ENCODE measurements around the gene AUTS2. TPM values are rescaled to one million over a fixed set of nuclear protein-coding genes. Genes with fewer than 3 reads are reported as not detected.

The AUTS2 gene
- total and polyA plus RNA-seq, 2 of the 8 experiments (the other 6 are each of a cell fraction or from before 2014, with no cell fraction given) = 25.9 to 101 TPM

- H3K18ac ChIP-seq (ENCODE audit: extremely low read depth, low read length) = no peak overlapping the region
- ChIA-PET POLR2A (ENCODE audit: partially characterized antibody) (no interaction called here), CTCF (ENCODE audit: partially characterized antibody) (interaction anchor here (0.9 kb wide), 1 partner anchor 8 kb away, joined by 4 read pairs; no protein-coding TSS in a partner anchor)
- no peak for FAIRE-seq
- no peaks in the 10 kb centered on the region for H3K79me2 ChIP-seq (ENCODE audit: control insufficient read depth in 1 of 2, insufficient read depth in 2 of 2, low read length in 2 of 2)
- no peak overlapping the region for H3K14ac ChIP-seq (ENCODE audit: insufficient read length)
- H4K91ac ChIP-seq (replicated peaks; ENCODE audit: insufficient read length, low read length) = no peak overlapping the region
- H2BK5ac ChIP-seq (ENCODE audit: low read depth, low read length) = no peak overlapping the region
- no peak overlapping the region for H2AK5ac ChIP-seq (ENCODE audit: low read depth, low read length)
- no peak overlapping the region for H2AFZ ChIP-seq (ENCODE audit: low read length)
- H3K27me3 ChIP-seq (replicated peaks in 1 of 4; ENCODE audit: control insufficient read depth in 3 of 4, extremely low read depth in 1 of 4, insufficient read depth in 3 of 4, low read length in 3 of 4) = no peaks in the 10 kb centered on the region
- no peaks in the 10 kb centered on the region for H3K23me2 ChIP-seq (ENCODE audit: low read depth, low read length)
- peaks cover 0 to 6% (median 3%) of the 10 kb centered on the region in 4 experiments; a peak in 3 of 7 replicates for H3K4me1 ChIP-seq (replicated peaks in 1 of 4; ENCODE audit: control insufficient read depth in 3 of 4, insufficient read depth in 4 of 4, low read length in 3 of 4)
- H2BK15ac ChIP-seq (ENCODE audit: low read length) = no peak overlapping the region
- no peak overlapping the region for H3K4me3 ChIP-seq (ENCODE audit: extremely low read depth in 1 of 4, insufficient read depth in 2 of 4, low read depth in 3 of 4, low read length in 4 of 4)
- H3K9me3 ChIP-seq (ENCODE audit: insufficient read depth in 2 of 2, low read depth in 1 of 2, low read length in 1 of 2) = no peaks in the 10 kb centered on the region
- no peak overlapping the region for H4K8ac ChIP-seq (ENCODE audit: extremely low read depth, insufficient read depth, low read length)
- H2BK120ac ChIP-seq (replicated peaks; ENCODE audit: low read depth, low read length) = no peak overlapping the region
- H3K79me1 ChIP-seq (ENCODE audit: low read depth, low read length) = no peaks in the 10 kb centered on the region
- no peaks in the 10 kb centered on the region for H3K36me3 ChIP-seq (ENCODE audit: control insufficient read depth in 2 of 4, insufficient read depth in 4 of 4, low read length in 3 of 4)
- WGBS, 2 experiments (ENCODE audit: extremely low coverage in 1 of 2, insufficient coverage in 1 of 2, insufficient read length in 1 of 2, insufficient replicate concordance in 2 of 2, low coverage in 1 of 2, low lambda C conversion rate in 2 of 2, missing lambda C conversion rate in 1 of 2) = 90% methylated on average over 3 of the region's 3 CpGs; no CpG with 5 or more reads in 1 of the 2 experiments
- H3K23ac ChIP-seq (ENCODE audit: insufficient read length) = no peak overlapping the region
- no peak overlapping the region for H4K5ac ChIP-seq (ENCODE audit: insufficient read length, low read depth, low read length)
- DNase-seq (ENCODE audit: low read depth in 1 of 2, low spot score in 2 of 2) = no peak
- no peaks in the 10 kb centered on the region for H4K20me1 ChIP-seq (replicated peaks in 1 of 2; ENCODE audit: control insufficient read depth in 1 of 2, insufficient read depth in 2 of 2, low read length in 2 of 2)
- no peak overlapping the region for H3K4ac ChIP-seq (replicated peaks; ENCODE audit: insufficient read length, low read depth, low read length)
- no peak overlapping the region for H3K4me2 ChIP-seq (ENCODE audit: insufficient read depth in 1 of 2, low read depth in 2 of 2, low read length in 2 of 2)
- H3K9ac ChIP-seq (replicated peaks in 1 of 4; ENCODE audit: extremely low read depth in 1 of 4, low read depth in 3 of 4, low read length in 3 of 4) = no peak overlapping the region
- no peak overlapping the region for H3K56ac ChIP-seq (replicated peaks; ENCODE audit: insufficient read length, low read depth, low read length)
- H3K27ac ChIP-seq (ENCODE audit: low read depth, low read length) = no peak overlapping the region
- no peak overlapping the region for H2BK20ac ChIP-seq (ENCODE audit: low read length)
- no peak overlapping the region for H2BK12ac ChIP-seq (ENCODE audit: low read depth, low read length)
- TF ChIP-seq ZNF274 (IDR thresholded peaks at IDR 0.05; ENCODE audit: borderline replicate concordance, extremely low read depth, low read length) (no peak), SRF (IDR thresholded peaks at IDR 0.05; ENCODE audit: low read depth, low read length) (no peak), HDAC2 (IDR thresholded peaks at IDR 0.05; ENCODE audit: borderline replicate concordance in 1 of 2, low read depth in 2 of 2, low read length in 2 of 2) (no peak), RBBP5 (IDR thresholded peaks at IDR 0.05; ENCODE audit: borderline replicate concordance, low read depth, low read length) (no peak), POLR2A (IDR thresholded peaks at IDR 0.05; ENCODE audit: control extremely low read depth in 1 of 2, low read depth in 2 of 2, low read length in 2 of 2) (no peak), SIX5 (IDR thresholded peaks at IDR 0.05; ENCODE audit: low read depth, low read length) (no peak), RXRA (IDR thresholded peaks at IDR 0.05; ENCODE audit: insufficient read depth, low read depth, low read length) (no peak), SIRT6 (IDR thresholded peaks at IDR 0.05; ENCODE audit: low read length) (no peak), SP4 (IDR thresholded peaks at IDR 0.05; ENCODE audit: low read length) (no peak), NANOG (IDR thresholded peaks at IDR 0.05; ENCODE audit: insufficient read depth, low read depth, low read length, poor library complexity, severe bottlenecking) (no peak), GABPA (IDR thresholded peaks at IDR 0.05; ENCODE audit: borderline replicate concordance, insufficient read depth, low read length) (no peak), HDAC6 (IDR thresholded peaks at IDR 0.05; ENCODE audit: low read depth, low read length) (no peak), NRF1 (IDR thresholded peaks at IDR 0.05; ENCODE audit: low read depth, low read length) (no peak), KDM5A (IDR thresholded peaks at IDR 0.05; ENCODE audit: low read length) (no peak), E2F6 (IDR thresholded peaks at IDR 0.05) (no peak)
Observed at GRCh38 chr7:70098133-70098561, 499.9 kb downstream of the AUTS2 start.
